GM19193 (cell line): ENCODE measurements around the gene AMZ1.

ENCODE experiments used
- POLR2A ChIP-seq: IDR thresholded peaks from 4 replicates; pipeline ENCODE4 v1.6.1; 2011; ENCODE audit not compliant: insufficient read depth, insufficient read length; ENCODE audit errors: extremely low read depth

The AMZ1 gene, protein sequence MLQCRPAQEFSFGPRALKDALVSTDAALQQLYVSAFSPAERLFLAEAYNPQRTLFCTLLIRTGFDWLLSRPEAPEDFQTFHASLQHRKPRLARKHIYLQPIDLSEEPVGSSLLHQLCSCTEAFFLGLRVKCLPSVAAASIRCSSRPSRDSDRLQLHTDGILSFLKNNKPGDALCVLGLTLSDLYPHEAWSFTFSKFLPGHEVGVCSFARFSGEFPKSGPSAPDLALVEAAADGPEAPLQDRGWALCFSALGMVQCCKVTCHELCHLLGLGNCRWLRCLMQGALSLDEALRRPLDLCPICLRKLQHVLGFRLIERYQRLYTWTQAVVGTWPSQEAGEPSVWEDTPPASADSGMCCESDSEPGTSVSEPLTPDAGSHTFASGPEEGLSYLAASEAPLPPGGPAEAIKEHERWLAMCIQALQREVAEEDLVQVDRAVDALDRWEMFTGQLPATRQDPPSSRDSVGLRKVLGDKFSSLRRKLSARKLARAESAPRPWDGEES

DNA sequence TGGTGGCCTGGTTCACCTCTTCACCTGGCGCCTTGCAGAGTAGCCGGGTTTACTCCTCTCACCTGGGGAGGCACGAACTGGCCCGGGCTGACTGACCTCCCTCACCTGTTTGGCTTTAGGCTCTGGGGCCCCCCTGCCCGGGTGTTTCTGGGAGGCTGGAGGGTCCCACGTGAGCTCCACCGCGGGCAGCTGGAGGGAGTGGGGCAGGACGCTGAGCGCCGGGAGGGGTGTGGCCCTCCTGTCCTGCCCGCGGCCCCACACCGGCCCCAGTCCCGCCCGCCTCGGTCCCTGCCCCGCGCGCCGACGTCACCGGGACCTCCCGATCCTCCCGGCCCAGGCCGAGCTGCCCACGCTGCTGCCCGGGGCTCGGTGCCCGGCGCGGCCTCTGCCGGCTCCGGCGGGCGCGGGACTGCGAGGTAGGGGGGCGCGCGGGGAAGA, at the start of gene AMZ1:
TSS of gene AMZ1 (plus strand) at position 322 of the 438 bp plus-strand sequence. CDS start 12,250 bp downstream, outside the sequence.
- no peak for TF ChIP-seq POLR2A

DNA sequence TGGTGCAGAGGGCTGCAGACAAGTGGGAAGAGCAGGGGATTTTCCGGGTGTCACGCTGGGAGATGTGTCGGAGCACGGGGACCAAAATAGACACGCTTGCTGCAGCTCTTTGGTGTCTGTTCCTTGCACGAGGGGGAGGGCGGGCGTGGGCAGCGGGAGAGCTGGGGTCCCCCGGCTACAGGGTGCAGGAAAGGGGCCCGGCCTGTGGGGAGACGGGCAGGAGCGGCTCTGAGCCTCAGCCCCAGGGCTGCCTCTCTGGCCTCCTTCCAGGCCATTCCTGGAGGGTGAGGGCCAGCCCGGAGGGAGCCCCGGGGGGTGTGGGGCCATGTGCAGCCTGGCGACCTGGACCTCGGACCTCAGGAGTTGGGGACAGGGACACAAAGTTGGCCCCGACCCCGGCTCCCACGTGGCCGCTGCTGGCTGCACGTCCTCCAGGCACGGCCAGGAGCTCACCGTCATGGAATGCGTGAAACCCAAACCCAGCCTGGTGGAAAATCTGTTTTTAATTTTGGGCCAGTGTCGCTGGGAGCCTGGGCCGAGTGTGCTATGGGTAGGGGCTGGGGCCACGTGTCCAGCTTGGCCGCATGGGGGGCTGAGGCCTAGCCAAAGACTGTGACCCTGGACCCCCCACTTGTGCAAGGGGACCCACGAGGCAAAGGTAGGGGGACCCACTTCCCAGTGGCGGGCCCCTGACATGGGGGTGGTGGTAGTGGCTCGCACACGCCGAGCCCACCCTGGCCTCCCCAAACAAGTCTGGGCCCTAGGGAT, 49.6 kb upstream of the AMZ1 start:
- TF ChIP-seq POLR2A = no peak

DNA sequence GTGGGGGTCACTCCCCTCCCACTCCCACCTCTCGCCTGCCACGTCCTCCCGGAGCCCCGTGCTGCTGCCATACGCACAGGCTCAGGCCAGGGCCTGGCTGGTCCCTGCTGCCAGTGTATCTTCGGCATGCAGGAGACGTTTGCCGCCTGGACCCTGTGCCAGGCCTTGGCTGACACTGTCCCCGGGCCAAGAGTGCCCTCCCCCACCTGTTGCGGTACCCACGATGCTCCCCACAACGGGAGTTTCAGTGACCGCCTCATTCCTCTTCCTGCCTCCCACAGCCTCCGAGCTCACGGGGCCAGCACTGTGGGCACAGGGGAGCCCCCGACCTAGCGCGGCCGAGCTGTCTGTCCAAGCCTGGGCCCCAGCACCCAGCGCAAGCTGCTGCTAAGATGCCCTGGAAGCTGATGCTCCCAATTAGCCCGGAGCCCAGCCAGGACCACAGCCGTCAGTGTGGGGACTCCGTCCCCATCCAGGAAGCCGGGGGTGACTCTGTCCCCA, 48.8 kb upstream of the AMZ1 start:
- TF ChIP-seq POLR2A = no peak

DNA sequence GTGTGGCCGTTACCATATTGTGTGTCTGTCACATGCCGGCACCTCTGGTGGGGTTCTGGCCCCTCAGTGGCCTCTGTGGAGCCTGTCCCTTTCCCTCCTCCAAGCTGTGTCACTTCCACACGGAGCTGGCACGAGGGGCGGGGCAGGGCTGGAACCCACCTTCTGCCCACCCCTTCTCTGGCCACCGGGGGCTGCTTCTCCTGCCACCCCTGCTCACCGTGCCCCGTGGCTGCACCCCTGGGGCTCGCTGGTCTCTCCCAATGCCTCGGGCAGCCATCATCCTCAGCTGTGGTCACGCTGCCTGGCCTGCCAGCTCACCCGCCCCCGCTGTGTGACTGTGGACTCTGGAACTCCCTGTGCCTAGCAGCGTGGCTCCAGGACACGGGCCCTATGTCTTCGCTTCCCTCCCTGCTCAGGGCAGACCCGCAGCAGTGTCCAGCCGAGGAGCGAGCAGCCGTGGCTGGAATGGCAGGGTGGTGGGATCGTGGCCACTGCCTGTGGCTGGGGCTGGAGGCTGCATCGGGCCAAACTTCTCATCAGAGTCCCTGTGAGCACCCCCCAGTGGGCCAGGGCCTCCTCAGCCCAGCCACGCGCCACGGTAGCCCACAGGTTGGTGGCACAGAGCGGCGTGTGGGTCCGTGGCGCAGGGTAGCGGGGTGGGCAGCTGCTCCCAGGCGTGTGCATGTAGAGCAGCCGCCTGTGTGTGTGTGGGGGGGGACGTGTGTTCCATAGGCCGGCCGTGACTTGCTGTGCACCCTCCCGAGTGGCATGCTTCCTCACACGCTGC, 48.1 kb upstream of the AMZ1 start:
- TF ChIP-seq POLR2A = no peak

DNA sequence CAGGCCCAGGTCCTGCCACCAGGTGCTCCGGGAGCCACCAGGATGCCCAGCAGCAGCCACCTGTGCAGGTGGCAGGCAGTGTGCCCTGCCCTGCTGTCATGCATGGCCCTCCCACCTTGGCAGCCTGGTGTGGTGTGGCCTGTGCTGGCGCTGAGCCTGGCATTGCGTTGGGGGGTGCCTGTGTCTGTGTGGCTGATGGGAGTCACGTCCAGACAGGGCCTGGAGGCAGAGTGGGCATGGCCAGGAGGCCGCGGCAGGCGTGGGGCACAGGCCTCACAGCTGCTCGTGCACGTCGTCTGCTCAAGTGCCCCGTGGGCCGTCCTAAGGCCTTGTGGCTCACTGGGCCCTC, 47.5 kb upstream of the AMZ1 start:
- no peak for TF ChIP-seq POLR2A

DNA sequence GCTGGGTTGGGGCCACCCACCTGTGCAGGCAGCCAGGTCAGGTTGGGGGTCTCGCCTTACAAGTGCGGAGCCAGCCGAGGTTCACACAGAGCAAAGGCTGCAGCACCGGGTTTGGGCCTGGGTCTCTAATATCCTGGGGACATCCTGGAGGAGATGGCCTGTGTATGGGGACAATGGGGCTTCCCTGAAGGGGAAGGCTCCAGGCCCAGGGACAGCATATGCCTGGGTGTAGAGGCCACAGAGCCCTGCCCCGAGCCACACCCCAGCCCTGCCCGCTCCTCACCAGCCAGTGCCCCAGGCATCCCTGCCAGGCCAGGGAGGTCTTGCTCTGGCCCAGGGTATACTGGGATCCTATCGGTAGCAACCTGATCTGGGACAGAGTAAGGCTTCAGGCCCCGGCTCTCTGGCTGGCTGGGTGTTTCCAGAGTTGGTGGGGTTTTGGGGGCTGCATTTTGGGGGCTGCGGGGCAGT, 47.1 kb upstream of the AMZ1 start:
- no peak for TF ChIP-seq POLR2A

DNA sequence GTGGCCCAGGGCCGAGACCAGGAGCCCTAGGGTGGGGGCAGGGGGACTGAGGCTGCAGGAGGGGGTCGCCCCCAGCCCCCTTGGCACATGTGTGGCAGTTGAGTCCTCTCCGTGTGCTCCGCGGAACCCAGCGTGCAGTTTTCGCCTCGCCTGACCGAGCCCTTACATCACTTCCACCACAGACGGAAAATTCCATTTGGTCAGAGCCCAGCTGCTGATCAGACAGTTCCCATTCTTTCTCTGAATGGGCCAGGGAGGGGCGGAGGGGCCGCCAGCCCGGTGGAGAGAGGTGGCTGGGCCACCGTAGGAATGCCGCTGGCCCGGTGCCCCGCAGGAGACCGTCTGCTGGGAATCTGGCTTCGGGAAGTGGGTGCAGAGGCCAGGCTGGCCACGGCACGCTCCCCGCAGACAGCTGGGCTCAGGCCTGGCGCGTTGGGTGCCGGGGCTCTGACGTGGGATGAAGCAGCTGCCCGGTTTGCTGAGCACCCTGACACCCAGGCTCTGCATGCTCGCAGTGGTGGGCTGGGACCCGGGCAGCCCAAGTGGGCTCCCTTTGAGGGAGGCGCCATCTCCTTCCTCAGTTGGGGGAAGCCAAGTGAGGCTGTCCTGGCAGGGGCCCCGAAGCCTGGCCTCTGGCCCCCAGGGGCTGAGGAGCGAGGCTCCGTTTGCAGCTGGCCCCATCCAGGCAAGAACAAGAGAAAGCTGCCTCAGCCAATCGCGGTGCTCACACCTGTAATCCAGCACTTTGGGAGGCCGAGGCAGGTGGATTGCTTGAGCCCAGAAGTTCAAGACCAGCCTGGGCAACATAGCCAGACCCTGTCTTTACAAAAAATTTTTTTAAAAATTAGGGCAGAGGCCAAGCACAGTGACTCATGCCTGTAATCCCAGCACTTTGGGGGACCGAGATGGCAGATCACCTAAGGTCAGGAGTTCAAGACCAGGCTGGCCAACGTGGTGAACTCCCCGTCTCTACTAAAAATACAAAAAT, 46.3 kb upstream of the AMZ1 start:
- no peak for TF ChIP-seq POLR2A

DNA sequence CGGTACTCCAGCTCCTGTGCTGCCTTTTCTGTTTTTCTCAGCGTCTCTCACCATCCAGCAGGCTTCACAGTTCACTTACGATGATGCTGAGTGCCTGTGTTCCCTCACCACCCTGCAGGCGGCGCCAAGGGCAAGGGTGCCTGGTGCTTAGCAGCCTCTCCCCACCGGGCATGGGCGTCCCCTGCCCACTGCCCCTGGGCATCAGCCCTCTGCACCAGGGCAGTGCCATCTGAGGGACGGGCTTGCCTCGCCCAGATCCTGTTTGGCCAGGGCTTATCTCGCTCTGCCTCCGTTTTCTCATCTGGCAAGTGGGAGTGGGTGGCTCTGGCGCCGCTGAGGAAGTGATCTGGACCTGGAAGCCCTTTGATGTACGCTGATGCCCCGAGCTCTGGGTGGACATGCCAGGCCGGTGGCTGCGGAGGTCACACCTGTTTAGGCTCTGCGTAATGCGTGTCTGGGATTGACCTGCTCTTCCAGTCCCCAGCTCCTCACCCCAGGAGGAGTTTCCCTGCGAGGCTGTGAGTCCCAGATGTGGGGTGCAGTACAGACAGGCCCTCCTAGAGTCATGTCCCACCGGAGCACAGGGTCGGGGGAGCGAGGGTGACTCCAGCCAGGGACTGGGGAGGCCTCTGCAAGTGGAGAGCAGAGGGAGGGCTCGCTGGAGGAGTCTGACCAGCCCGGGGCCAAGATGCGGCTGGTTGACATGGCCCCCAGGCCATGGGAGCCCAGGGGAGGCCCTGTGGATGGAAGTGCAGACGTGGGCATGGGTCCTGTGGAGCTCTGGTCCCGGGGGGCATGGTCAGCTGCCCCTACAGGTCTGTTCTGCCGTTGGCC, 44.4 kb upstream of the AMZ1 start:
- TF ChIP-seq POLR2A = no peak

DNA sequence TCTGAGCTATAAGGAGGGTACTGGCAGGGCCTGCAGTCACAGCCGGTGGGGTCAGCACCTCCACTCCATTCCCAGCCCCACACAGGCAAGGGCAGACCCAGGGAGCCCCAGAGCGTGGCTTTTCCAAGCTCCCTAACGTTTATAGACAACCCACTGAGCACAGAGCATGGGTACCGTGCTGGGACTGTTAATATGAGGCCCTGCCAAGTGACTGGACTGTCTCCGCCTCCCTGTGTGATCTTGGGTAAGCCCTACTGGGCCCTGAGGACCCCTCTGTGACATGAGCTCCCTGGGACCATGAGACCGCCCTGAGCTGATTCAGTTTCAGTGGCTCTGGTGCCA, 43.8 kb upstream of the AMZ1 start:
- TF ChIP-seq POLR2A = no peak

DNA sequence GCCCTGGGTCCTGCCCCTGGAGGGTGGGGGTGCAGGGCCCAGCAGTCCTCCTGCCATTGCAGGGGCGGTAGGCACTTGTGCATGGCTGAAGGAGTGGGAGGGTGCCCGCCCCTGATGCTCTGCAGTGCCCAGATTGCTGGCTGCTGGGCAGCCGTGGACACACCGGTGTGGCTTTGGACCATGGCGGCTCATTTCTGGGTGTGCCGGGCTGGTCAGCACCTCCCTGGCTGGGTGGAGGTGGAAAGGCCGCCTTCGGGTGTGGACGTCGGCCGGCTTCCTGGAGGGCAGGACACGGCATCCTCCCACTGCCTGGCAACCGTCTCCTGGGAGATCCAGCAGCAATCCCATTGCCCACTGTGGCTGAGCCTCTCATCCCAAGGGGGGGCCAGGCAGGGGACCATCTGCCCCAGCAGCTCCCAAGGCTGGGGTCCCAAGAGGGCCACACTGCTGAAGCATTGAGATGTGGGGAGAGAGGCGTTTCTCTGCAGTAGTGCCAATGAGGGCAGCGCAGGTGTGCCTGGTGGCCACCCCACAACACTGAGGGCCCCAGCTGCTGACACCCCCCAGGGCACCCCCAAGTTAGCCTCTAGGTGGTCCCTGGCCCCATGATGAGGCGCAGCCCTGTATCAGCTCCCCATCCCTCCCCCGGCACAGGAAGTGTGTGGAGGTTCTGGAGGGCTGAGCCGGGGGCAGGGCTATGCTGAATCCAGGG, 43.3 kb upstream of the AMZ1 start:
- TF ChIP-seq POLR2A = no peak

DNA sequence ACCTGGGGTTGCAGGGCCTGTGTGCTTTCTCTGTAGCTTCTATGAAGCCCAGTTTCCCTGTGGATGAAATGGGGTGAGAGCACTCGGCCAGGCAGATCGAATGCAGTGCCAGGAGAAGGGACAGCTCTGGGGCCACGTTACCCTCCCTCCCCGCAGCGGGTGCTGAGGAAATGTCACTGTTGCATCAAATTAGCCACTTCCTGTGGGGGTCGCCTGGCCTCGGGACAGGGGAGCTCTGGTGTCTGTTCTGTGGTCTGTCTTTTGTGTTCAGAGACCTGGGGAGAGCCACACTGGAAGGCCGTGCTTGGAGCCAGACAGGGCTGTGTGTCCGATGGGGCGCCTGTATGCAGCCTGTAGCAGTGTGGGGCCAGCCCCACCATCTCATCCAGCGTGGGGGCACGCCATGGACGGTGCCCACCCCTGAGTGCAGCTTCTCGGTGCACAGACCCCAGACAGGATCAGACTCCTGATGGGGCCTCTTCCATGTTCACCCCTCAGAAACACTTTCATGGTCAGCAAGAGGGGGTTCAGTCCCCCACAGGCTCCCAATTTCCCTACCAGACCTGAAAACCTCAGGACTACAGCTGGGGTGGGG, 42.6 kb upstream of the AMZ1 start:
- TF ChIP-seq POLR2A = peak; percentile 41

DNA sequence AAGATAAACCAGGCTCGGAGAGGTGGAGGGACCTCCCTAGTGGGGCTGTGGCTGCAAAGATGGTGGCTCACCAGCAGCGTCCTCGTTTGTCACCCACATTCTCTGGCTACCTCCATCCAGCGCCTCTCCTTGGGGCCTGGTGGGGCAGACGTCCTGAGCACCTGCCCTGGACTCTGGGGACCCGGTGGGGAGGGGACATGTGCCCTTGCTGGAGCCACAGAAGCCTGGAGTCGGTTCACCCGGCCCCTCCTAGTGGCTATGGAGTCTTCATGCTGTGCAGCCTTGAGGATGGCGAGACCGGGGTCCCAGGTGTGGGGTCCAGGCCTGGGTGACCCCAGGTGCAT, 41.7 kb upstream of the AMZ1 start:
- no peak for TF ChIP-seq POLR2A

DNA sequence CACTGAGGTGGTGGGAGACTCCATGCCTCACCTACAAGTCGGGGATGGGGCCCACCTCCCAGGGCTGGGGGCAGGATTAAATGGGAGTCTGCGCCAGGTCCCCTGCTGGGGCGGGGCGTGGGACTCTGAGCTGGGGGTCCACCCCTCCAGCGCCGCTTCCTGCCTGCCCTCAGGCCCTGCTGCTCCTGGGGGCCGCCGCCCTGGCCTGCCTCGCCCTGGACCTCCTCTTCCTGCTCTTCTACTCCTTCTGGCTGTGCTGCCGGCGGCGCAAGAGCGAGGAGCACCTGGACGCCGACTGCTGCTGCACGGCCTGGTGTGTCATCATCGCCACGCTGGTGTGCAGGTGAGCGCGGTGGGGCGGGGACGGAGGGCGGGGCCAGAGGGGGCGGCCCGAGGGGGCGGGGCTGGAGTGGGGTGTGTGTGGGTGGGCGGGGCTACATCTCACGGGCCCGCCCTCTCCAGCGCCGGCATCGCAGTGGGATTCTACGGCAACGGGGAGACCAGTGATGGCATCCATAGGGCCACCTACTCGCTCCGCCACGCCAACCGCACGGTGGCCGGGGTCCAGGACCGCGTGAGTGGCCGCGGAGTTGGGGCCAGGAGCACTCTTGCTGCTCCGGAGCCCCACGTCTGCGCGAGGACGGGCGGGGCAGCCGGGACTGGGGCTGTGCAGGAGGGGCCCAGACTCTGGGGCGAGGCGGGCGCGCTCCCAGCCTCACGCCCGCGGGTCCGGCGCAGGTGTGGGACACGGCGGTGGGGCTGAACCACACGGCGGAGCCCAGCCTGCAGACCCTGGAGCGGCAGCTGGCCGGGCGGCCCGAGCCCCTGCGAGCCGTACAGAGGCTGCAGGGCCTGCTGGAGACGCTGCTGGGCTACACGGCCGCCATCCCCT, 41.1 kb upstream of the AMZ1 start:
- TF ChIP-seq POLR2A = no peak
